LNCAP (cell line): ENCODE measurements around the gene CCDC74A.

Source experiments
- TF ChIP-seq, protein P1 (sequence below): fragments of 450-650 bp; IDR thresholded peaks from 2 replicates; pipeline ENCODE4 v1.5.1; 2017; ENCODE audit warnings: mild to moderate bottlenecking

The CCDC74A gene

DNA sequence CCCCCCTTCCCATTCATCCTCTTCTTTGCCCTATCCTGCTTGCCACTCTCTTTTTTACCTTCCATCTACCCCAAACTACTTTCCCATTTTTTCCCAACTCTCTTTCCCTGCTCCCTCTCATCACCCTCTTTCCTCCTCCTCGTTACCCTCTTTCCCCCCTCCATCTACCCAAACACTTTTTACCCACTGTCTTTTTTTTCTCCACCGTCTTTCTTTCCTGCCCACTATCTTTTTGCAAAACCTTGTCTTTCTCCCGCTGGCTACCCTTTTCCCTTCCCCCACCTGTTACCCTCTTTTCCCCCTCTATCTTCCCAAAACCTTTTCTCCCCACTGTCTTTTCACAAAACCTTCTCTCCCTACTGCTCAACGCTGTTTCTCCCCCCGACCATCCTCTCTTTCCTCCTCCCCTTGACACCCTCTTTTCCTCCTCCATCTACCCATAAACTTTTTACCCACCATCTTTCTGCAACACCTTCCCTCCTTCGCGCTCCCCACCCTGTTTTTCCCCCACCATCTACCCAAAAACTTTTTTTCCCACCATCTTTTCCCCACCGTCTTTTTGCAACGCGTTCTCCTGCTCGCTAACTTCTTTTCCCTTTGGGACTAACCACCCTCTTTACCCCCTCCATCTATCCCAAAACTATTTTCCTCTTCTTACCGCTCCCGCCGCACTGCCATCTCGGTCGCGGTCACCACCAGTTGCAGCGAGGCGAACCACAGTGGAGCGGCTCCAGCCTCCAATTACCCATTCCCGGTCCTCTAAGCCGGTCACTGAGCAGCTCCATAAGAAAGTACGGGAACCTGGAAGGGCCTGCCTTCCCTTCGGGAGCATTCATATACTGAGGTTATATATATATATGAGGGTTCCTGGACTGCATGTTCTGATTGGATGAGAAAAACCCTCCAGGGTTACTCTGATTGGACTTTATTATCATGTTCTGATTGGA lies 15.0 kb downstream of the CCDC74A start:
- TF ChIP-seq, protein P1, sequence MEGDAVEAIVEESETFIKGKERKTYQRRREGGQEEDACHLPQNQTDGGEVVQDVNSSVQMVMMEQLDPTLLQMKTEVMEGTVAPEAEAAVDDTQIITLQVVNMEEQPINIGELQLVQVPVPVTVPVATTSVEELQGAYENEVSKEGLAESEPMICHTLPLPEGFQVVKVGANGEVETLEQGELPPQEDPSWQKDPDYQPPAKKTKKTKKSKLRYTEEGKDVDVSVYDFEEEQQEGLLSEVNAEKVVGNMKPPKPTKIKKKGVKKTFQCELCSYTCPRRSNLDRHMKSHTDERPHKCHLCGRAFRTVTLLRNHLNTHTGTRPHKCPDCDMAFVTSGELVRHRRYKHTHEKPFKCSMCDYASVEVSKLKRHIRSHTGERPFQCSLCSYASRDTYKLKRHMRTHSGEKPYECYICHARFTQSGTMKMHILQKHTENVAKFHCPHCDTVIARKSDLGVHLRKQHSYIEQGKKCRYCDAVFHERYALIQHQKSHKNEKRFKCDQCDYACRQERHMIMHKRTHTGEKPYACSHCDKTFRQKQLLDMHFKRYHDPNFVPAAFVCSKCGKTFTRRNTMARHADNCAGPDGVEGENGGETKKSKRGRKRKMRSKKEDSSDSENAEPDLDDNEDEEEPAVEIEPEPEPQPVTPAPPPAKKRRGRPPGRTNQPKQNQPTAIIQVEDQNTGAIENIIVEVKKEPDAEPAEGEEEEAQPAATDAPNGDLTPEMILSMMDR, result no peak

DNA sequence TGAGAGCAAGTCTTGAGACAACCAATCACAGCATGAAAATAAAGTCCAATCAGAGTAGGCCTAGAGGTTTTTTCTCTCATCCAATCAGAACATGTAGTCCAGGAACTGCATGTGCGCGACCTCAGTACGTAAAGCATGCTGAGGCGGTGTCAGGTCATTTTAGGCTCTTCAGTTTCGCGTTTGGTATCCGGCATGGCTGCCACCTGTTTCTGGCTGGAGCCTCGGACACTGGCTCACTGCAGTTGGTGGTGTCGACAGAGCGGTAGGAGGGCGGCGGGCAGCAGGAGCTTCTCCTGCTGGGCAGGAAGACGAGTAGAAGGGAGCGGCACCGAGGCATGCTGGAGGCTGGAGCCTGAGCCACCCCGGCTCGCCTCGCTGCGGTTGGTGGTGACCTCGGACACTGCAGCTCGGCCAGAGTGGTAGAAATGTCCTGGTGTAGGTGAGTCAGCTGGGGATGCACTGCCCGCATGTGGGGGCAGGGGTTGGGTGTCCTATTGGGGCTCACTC lies 15.8 kb downstream of the CCDC74A start:
- TF ChIP-seq, protein P1, result no peak

DNA sequence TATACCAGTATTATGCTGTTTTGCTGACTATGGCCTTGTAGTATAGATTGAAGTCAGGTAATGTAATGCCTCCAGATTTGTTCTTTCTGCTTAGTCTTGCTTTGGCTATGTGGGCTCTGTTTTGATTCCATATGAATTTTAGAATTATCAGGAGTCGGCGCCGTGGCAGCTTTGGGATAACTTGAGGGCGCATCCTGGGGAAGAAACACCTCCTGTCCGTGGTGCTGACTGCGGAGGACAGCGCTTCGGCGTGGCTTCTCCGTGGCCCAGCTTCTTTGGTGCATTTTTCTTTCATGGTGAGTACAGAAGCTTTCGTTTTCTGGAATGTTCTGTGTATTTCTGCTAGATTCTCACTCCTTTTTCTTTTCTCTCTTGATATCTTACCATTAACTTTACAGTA lies 25.2 kb downstream of the CCDC74A start:
- TF ChIP-seq, protein P1, result no peak

- TF ChIP-seq, protein P1, result no peak
Measured at GRCh38 chr2:131556998-131557397, 29.3 kb downstream of the CCDC74A start.

- TF ChIP-seq, protein P1, result no peak
Measured at GRCh38 chr2:131557558-131558321, 30.1 kb downstream of the CCDC74A start.

DNA sequence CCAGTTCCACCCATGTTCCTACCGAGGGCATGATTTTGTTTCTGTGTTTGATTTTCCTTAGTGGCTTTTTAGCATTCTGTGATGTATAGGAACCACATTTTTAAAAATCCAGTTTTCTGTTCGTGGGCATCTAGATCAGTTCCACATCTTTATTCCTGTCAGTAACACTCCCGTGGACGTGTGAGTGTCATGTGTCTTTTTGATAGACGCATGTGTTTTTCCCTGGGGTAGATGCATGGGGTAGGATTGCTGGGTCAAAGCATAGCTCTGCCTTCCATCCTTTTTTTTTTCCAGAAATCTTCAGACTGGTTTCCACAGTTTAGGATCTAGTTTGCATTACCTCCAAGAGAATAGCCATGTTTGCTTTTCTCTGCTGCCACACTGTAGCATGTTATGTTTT lies 38.7 kb downstream of the CCDC74A start:
- TF ChIP-seq, protein P1, result no peak

GRCh38 chr2:131567891-131568290 lies 40.2 kb downstream of the CCDC74A start:
- TF ChIP-seq, protein P1, result no peak
